ENCODE data around the gene ARHGAP28. TPM values are rescaled to one million over a fixed set of nuclear protein-coding genes. Genes with fewer than 3 reads are reported as not detected.

Gene ARHGAP28
- total RNA-seq, 4 donors from 2014 or later, result 1.0 to 39.0 (median 8.7) TPM

GRCh38 chr18:6746386-6746960, 17.0 kb downstream of the ARHGAP28 start:
- no peak overlapping the region for H3K4me3 ChIP-seq
- intact Hi-C loops (cut with DNase I; ENCODE audit: low total_unique reads), result no loop called here
- no peak overlapping the region for H3K27ac ChIP-seq
- H3K4me1 ChIP-seq, result no peaks in the 10 kb centered on the region
- TF ChIP-seq POLR2A (IDR thresholded peaks at IDR 0.05), result no peak
- H3K36me3 ChIP-seq, result no peaks in the 10 kb centered on the region
- no peak for DNase-seq
- H3K27me3 ChIP-seq, result no peaks in the 10 kb centered on the region
- no peaks in the 10 kb centered on the region for H3K9me3 ChIP-seq

- intact Hi-C loops (cut with DNase I; ENCODE audit: low total_unique reads), result no loop called here
- no peak for DNase-seq
- no peak overlapping the region for H3K27ac ChIP-seq
- TF ChIP-seq CTCF (IDR thresholded peaks at IDR 0.05) (no peak), POLR2A (IDR thresholded peaks at IDR 0.05) (no peak)
- no peaks in the 10 kb centered on the region for H3K27me3 ChIP-seq
- H3K9me3 ChIP-seq, result no peaks in the 10 kb centered on the region
- H3K4me1 ChIP-seq, result no peaks in the 10 kb centered on the region
- H3K36me3 ChIP-seq, result no peaks in the 10 kb centered on the region
- no peak overlapping the region for H3K4me3 ChIP-seq
These were observed 18.1 kb downstream of the ARHGAP28 start for GRCh38 chr18:6747646-6748045.

- no peak for DNase-seq
- Histone ChIP-seq H3K36me3 (no peaks in the 10 kb centered on the region), H3K27ac (no peak overlapping the region), H3K4me1 (no peaks in the 10 kb centered on the region), H3K9me3 (no peaks in the 10 kb centered on the region), H3K27me3 (no peaks in the 10 kb centered on the region), H3K4me3 (no peak overlapping the region)
- TF ChIP-seq CTCF (IDR thresholded peaks at IDR 0.05), result no peak
- no peak for TF ChIP-seq POLR2A (IDR thresholded peaks at IDR 0.05)
- intact Hi-C loops (cut with DNase I; ENCODE audit: low total_unique reads), result no loop called here
These were observed 18.7 kb downstream of the ARHGAP28 start for GRCh38 chr18:6748241-6748640.

GRCh38 chr18:6750411-6750810, 20.9 kb downstream of the ARHGAP28 start:
- no peak for DNase-seq
- Histone ChIP-seq H3K27me3 (no peaks in the 10 kb centered on the region), H3K9me3 (no peaks in the 10 kb centered on the region), H3K4me3 (no peak overlapping the region), H3K27ac (no peak overlapping the region), H3K36me3 (no peaks in the 10 kb centered on the region), H3K4me1 (no peaks in the 10 kb centered on the region)
- intact Hi-C loops (cut with DNase I; ENCODE audit: low total_unique reads), result no loop called here
- TF ChIP-seq POLR2A (IDR thresholded peaks at IDR 0.05) (no peak), CTCF (IDR thresholded peaks at IDR 0.05) (no peak)

GRCh38 chr18:6751222-6751621, 21.7 kb downstream of the ARHGAP28 start:
- intact Hi-C loops (cut with DNase I; ENCODE audit: low total_unique reads), result no loop called here
- no peak for DNase-seq
- Histone ChIP-seq H3K27ac (no peak overlapping the region), H3K4me3 (no peak overlapping the region), H3K27me3 (no peaks in the 10 kb centered on the region), H3K4me1 (no peaks in the 10 kb centered on the region), H3K36me3 (no peaks in the 10 kb centered on the region), H3K9me3 (no peaks in the 10 kb centered on the region)
- no peak for TF ChIP-seq CTCF (IDR thresholded peaks at IDR 0.05)
- no peak for TF ChIP-seq POLR2A (IDR thresholded peaks at IDR 0.05)
